SIG-M5 (cell line): Measurements from ENCODE around the gene CMTM6.
"Not testable (repeated sequence)": the region's sequence is repeated elsewhere in the genome, so short reads cannot be mapped to it uniquely, and the experiment has no call there.

Experiments used
- DNase-seq: peaks from one replicate; lab custom pipeline; 2025; lab: John Stamatoyannopoulos, UW

Gene CMTM6

DNA sequence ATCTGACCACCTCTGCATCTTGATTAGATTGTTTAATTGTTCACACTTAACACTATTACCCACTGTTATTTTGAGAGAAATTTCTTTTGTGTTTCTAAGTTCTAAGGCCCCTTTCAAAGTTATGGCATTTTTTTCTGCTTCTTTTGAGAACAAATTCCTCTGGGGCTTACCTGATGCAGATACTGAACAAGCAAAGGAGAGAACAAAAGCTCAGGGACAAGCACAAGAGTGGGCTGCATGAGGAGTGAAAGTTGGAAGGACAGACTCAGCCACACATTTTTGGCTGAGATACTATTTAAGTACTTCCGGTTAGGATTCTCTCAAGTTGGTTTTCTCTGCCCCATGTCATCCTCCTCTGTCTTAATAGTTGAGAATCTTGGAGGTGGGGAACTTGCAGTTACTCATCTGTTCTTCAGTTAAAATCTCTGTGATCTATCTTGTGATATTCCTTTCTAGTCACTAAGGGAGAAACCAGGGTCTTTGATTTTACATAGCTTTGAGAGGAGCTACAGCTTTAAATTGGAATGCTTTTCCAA, 54.7 kb downstream of the CMTM6 start:
- DNase-seq = no peak

DNA sequence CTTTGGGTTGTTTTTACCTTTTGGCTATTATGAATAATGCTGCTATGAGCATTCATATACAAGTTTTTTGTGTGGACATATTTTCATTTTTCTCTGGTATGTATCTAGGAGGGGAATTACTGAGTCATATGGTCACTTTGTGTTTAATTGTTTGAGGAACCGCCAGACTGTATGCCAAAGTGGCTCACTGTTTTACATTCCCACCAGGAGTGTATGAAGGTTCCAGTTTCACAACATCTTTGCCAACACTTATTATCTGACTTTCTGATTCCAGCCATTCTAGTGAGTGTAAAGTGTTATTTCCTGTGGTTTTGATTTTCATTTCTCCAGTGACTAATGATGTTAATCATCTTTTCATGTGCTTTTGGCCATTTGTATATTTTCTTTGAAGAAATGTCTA, 59.2 kb downstream of the CMTM6 start:
- DNase-seq = no peak

- no peak for DNase-seq
Measured at GRCh38 chr3:32442766-32443165, 59.9 kb downstream of the CMTM6 start.

GRCh38 chr3:32440611-32441350, 61.9 kb downstream of the CMTM6 start:
- no peak for DNase-seq

DNA sequence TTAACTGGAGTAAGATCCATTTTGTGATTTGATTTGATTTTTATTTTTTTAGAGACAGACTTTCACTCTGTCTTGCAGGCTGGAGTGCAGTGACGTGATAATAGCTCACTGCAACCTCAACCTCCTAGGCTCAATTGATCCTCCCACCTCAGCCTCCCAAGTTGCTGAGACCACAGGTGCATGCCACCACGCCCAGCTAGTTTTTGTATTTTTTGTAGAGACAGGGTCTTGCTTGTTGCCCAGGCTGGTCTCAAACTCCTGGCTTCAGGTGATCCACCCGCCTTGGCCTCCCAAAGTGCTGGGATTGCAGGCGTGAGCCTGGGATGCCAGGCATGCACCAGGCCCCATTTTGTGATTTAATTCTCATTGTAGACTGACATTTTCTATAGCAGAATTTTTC, 63.2 kb downstream of the CMTM6 start:
- DNase-seq = not testable (repeated sequence)

GRCh38 chr3:32438596-32439344, 63.9 kb downstream of the CMTM6 start:
- no peak for DNase-seq

DNA sequence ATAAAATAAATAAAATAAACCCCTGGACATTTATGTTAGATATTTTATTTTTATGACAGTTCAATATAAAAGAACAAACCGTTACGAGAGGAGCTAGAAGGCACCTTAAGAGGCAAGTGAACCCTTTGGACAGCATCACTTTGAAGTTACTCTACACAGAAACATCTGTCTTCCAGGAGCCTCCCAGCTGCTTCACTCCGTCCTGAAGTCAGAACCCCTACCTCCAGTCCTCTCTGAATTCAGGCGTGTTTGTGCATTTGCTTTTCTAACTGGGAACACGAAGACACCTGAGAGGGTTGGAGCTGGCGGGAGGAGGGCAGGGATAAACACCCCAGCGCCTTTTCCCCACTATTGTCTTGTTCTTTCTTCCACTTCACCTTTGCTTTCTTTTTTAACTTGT, 64.8 kb downstream of the CMTM6 start:
- DNase-seq = no peak

DNA sequence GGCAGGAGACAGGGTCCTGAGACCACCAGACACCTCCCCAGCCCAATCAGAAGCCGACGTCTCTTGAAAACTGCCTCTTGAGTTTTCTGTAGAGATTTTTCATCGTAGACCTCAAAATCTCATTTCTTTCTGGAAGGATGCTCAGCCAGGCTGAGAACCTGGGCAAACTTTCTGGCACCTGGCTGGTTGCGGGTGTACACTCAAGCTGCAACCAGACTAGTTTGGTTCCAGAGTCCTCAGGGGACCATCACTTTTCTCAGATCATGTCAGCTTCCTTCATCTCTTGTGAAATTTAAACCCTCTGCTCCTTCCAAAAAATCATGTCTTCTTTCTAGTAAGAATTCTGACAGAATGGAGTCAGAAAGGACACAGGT, 65.8 kb downstream of the CMTM6 start:
- DNase-seq = no peak

DNA sequence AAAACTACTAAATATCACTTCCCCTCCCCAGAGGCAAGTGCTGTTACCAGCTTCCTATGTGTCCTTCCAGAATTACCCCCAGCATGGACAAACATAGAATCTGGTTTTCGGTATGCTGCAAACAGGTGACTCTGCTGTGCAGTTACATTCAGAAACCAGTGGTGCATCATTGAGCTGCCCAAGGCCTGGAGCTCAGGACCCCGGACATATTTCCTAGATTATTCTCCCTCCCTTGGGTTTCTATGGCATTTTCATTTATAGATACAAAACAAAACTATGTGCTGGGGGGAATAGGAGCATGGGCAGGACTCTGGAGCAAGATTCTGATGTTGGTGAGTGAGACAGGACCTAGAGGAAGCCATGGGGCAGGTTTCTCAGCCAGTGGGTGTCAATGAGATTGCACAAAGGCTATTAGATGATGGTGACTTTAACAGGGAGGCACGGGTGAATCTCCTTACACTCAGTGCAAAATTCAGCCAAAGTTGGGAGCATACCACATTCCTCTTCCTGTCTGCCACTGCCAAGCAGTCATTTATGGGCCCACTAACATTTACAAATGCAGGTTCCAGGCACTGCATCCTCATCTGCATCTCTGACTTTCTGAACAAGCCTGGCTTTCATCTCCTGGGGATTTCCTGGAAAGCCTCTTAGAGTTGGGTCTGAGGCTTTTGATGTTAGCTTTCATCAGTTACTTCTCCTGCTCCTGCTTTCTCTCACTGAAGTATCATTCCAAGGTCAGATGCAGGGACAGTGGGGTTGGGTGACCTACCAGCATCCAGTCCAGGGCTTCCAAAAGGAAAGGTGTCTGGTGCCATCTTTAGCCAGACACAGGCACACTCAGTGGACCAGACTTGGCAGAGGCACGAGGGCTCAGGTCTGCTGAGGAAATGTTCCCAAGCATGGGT, 66.5 kb downstream of the CMTM6 start:
- DNase-seq = no peak

- no peak for DNase-seq
Measured at GRCh38 chr3:32434206-32434605, 68.4 kb downstream of the CMTM6 start.

- DNase-seq = no peak
Measured at GRCh38 chr3:32432711-32433530, 69.7 kb downstream of the CMTM6 start.

- DNase-seq = no peak
Measured at GRCh38 chr3:32432045-32432710, 70.5 kb downstream of the CMTM6 start.

DNA sequence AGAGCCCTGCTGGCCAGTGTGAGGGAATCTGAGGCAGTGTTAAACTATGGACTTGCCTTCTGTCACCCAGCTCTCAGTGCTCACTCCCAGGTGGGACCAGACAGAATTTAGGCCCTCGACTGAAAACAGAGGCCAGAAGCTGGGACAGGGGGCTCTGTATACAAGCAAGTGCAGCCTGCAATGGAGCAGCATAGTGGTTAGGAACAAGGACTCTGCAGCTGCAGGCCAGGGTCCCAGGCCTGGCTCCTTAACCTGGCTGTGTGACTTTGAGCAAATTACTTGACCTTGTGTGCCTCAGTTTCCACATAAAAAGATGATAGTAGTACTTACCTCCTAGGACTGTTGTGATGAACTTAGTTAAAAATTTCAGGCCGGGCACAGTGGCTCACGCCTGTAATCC, 71.2 kb downstream of the CMTM6 start:
- no peak for DNase-seq
